ENCODE results near the gene EIF5A.

The EIF5A gene

GRCh38 chr17:7326186-7326585, 18.8 kb downstream of the EIF5A start:
- Histone ChIP-seq H2AK5ac (ENCODE audit: low read length) (no peak overlapping the region), H2BK5ac (ENCODE audit: low read length) (no peak overlapping the region), H2BK120ac (ENCODE audit: low read depth, low read length) (no peak overlapping the region), H3K79me2 (ENCODE audit: control insufficient read depth, insufficient read depth, low read length) (peaks cover 13% of the 10 kb centered on the region), H3K9ac (ENCODE audit: low read length) (no peak overlapping the region), H3K27ac (ENCODE audit: low read depth, low read length) (no peak overlapping the region), H3K4me1 (ENCODE audit: control insufficient read depth, low read depth, low read length) (no peaks in the 10 kb centered on the region), H4K5ac (ENCODE audit: low read length) (no peak overlapping the region), H3K4me2 (ENCODE audit: low read length) (no peak overlapping the region), H4K8ac (ENCODE audit: low read depth, low read length) (no peak overlapping the region), H3K36me3 (ENCODE audit: control insufficient read depth, insufficient read depth, low read length) (peaks cover 16% of the 10 kb centered on the region), H2BK15ac (replicated peaks; ENCODE audit: low read depth) (no peak overlapping the region), H3K4ac (ENCODE audit: low read depth, low read length) (no peak overlapping the region), H3K23ac (ENCODE audit: low read length) (no peak overlapping the region), H3K56ac (ENCODE audit: low read length) (no peak overlapping the region), H3K18ac (ENCODE audit: low read length) (no peak overlapping the region), H3K27me3 (ENCODE audit: insufficient read depth, low read length, poor library complexity) (no peaks in the 10 kb centered on the region), H3K79me1 (ENCODE audit: low read length) (peaks cover 11% of the 10 kb centered on the region), H3K4me3 (ENCODE audit: low read length) (no peak overlapping the region)
- DNase-seq, result no peak
- WGBS (ENCODE audit: extremely low coverage, insufficient coverage, low lambda C conversion rate), result no CpG with 5 or more reads among the region's 11 CpGs

- Histone ChIP-seq H3K18ac (ENCODE audit: low read length) (no peak overlapping the region), H3K4me1 (ENCODE audit: control insufficient read depth, low read depth, low read length) (no peaks in the 10 kb centered on the region), H2BK15ac (replicated peaks; ENCODE audit: low read depth) (no peak overlapping the region), H2BK120ac (ENCODE audit: low read depth, low read length) (no peak overlapping the region), H3K4ac (ENCODE audit: low read depth, low read length) (no peak overlapping the region), H3K27ac (ENCODE audit: low read depth, low read length) (no peak overlapping the region), H4K8ac (ENCODE audit: low read depth, low read length) (no peak overlapping the region), H3K36me3 (ENCODE audit: control insufficient read depth, insufficient read depth, low read length) (peaks cover 13% of the 10 kb centered on the region), H3K4me2 (ENCODE audit: low read length) (no peak overlapping the region), H4K5ac (ENCODE audit: low read length) (no peak overlapping the region), H3K56ac (ENCODE audit: low read length) (peak overlapping the region; percentile 15), H3K4me3 (ENCODE audit: low read length) (no peak overlapping the region), H2BK5ac (ENCODE audit: low read length) (no peak overlapping the region), H3K79me1 (ENCODE audit: low read length) (peaks cover 11% of the 10 kb centered on the region), H2AK5ac (ENCODE audit: low read length) (no peak overlapping the region), H3K27me3 (ENCODE audit: insufficient read depth, low read length, poor library complexity) (no peaks in the 10 kb centered on the region), H3K79me2 (ENCODE audit: control insufficient read depth, insufficient read depth, low read length) (peaks cover 13% of the 10 kb centered on the region), H3K9ac (ENCODE audit: low read length) (no peak overlapping the region), H3K23ac (ENCODE audit: low read length) (no peak overlapping the region)
- DNase-seq, result no peak
- no CpG with 5 or more reads among the region's 7 CpGs for WGBS (ENCODE audit: extremely low coverage, insufficient coverage, low lambda C conversion rate)
These were observed 19.6 kb downstream of the EIF5A start for GRCh38 chr17:7327056-7327455.

GRCh38 chr17:7327501-7327900, 20.1 kb downstream of the EIF5A start:
- peaks cover 13% of the 10 kb centered on the region for H3K79me2 ChIP-seq (ENCODE audit: control insufficient read depth, insufficient read depth, low read length)
- no peak overlapping the region for H3K9ac ChIP-seq (ENCODE audit: low read length)
- no peaks in the 10 kb centered on the region for H3K27me3 ChIP-seq (ENCODE audit: insufficient read depth, low read length, poor library complexity)
- no peak overlapping the region for H2BK5ac ChIP-seq (ENCODE audit: low read length)
- no peak overlapping the region for H3K23ac ChIP-seq (ENCODE audit: low read length)
- no peak overlapping the region for H3K4me3 ChIP-seq (ENCODE audit: low read length)
- H3K18ac ChIP-seq (ENCODE audit: low read length), result no peak overlapping the region
- DNase-seq, result no peak
- no peak overlapping the region for H3K4me2 ChIP-seq (ENCODE audit: low read length)
- H3K4me1 ChIP-seq (ENCODE audit: control insufficient read depth, low read depth, low read length), result no peaks in the 10 kb centered on the region
- H2AK5ac ChIP-seq (ENCODE audit: low read length), result no peak overlapping the region
- H3K36me3 ChIP-seq (ENCODE audit: control insufficient read depth, insufficient read depth, low read length), result peaks cover 12% of the 10 kb centered on the region
- H2BK120ac ChIP-seq (ENCODE audit: low read depth, low read length), result no peak overlapping the region
- H4K5ac ChIP-seq (ENCODE audit: low read length), result no peak overlapping the region
- no peak overlapping the region for H4K8ac ChIP-seq (ENCODE audit: low read depth, low read length)
- no peak overlapping the region for H3K4ac ChIP-seq (ENCODE audit: low read depth, low read length)
- no peak overlapping the region for H3K27ac ChIP-seq (ENCODE audit: low read depth, low read length)
- no peak overlapping the region for H2BK15ac ChIP-seq (replicated peaks; ENCODE audit: low read depth)
- peak overlapping the region; percentile 42 for H3K56ac ChIP-seq (ENCODE audit: low read length)
- peaks cover 11% of the 10 kb centered on the region for H3K79me1 ChIP-seq (ENCODE audit: low read length)
- no CpG with 5 or more reads among the region's 17 CpGs for WGBS (ENCODE audit: extremely low coverage, insufficient coverage, low lambda C conversion rate)

DNA sequence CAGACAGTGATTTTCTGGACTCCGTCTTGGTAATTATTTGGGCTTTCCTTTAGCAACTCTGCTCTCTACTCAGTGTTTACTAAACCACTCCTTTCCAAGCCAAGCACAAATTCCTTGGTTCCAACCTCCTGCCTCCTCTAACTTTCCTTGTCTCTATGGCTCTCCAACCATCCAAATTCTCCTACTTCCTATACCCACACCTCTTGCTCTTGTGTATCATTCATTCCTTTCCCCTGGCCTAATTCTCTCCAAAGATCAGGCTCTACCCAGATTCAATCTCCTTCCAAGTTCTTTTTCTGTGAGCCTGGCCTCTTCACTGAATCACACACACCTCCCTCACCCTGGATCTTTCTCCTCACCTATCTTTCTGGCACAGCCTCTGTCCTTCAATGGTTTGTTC, 20.6 kb downstream of the EIF5A start:
- Histone ChIP-seq H3K56ac (ENCODE audit: low read length) (peak overlapping the region; percentile 62), H2BK15ac (replicated peaks; ENCODE audit: low read depth) (no peak overlapping the region), H3K23ac (ENCODE audit: low read length) (no peak overlapping the region), H3K79me2 (ENCODE audit: control insufficient read depth, insufficient read depth, low read length) (peaks cover 13% of the 10 kb centered on the region), H3K9ac (ENCODE audit: low read length) (peak overlapping the region; percentile 26), H4K8ac (ENCODE audit: low read depth, low read length) (no peak overlapping the region), H3K27ac (ENCODE audit: low read depth, low read length) (no peak overlapping the region), H3K4me3 (ENCODE audit: low read length) (no peak overlapping the region), H3K4me1 (ENCODE audit: control insufficient read depth, low read depth, low read length) (no peaks in the 10 kb centered on the region), H3K79me1 (ENCODE audit: low read length) (peaks cover 11% of the 10 kb centered on the region), H4K5ac (ENCODE audit: low read length) (no peak overlapping the region), H3K4me2 (ENCODE audit: low read length) (no peak overlapping the region), H2BK120ac (ENCODE audit: low read depth, low read length) (no peak overlapping the region), H2BK5ac (ENCODE audit: low read length) (no peak overlapping the region), H2AK5ac (ENCODE audit: low read length) (no peak overlapping the region), H3K36me3 (ENCODE audit: control insufficient read depth, insufficient read depth, low read length) (peaks cover 7% of the 10 kb centered on the region), H3K4ac (ENCODE audit: low read depth, low read length) (no peak overlapping the region), H3K18ac (ENCODE audit: low read length) (no peak overlapping the region), H3K27me3 (ENCODE audit: insufficient read depth, low read length, poor library complexity) (no peaks in the 10 kb centered on the region)
- DNase-seq, result no peak
- no CpG with 5 or more reads among the region's 1 CpG for WGBS (ENCODE audit: extremely low coverage, insufficient coverage, low lambda C conversion rate)

GRCh38 chr17:7328840-7329373, 21.5 kb downstream of the EIF5A start, which contains the start of gene NEURL4:
NEURL4 (minus strand) TSS chr17:7329335; CDS start chr17:7329312, 23 bp downstream.
- Histone ChIP-seq H3K56ac (ENCODE audit: low read length) (peak within 1 kb of the TSS; percentile 100), H3K4me3 (ENCODE audit: low read length) (peak within 1 kb of the TSS; percentile 99), H4K5ac (ENCODE audit: low read length) (no peak within 1 kb of the TSS), H3K23ac (ENCODE audit: low read length) (no peak within 1 kb of the TSS), H3K4ac (ENCODE audit: low read depth, low read length) (peak within 1 kb of the TSS; percentile 71), H3K79me2 (ENCODE audit: control insufficient read depth, insufficient read depth, low read length) (peaks cover 13% of the 10 kb centered on the region), H3K36me3 (ENCODE audit: control insufficient read depth, insufficient read depth, low read length) (peaks cover 6% of the 10 kb centered on the region), H2BK120ac (ENCODE audit: low read depth, low read length) (no peak within 1 kb of the TSS), H3K79me1 (ENCODE audit: low read length) (peaks cover 11% of the 10 kb centered on the region), H3K4me1 (ENCODE audit: control insufficient read depth, low read depth, low read length) (no peaks in the 10 kb centered on the region), H3K18ac (ENCODE audit: low read length) (no peak within 1 kb of the TSS), H3K27me3 (ENCODE audit: insufficient read depth, low read length, poor library complexity) (no peaks in the 10 kb centered on the region), H3K27ac (ENCODE audit: low read depth, low read length) (peak within 1 kb of the TSS; percentile 78), H2BK15ac (replicated peaks; ENCODE audit: low read depth) (no peak within 1 kb of the TSS), H3K9ac (ENCODE audit: low read length) (peak within 1 kb of the TSS; percentile 100), H2AK5ac (ENCODE audit: low read length) (peak within 1 kb of the TSS; percentile 74), H4K8ac (ENCODE audit: low read depth, low read length) (no peak within 1 kb of the TSS), H3K4me2 (ENCODE audit: low read length) (peak within 1 kb of the TSS; percentile 100), H2BK5ac (ENCODE audit: low read length) (peak within 1 kb of the TSS; percentile 71)
- peak; percentile 28 for DNase-seq
- no CpG with 5 or more reads among the region's 50 CpGs for WGBS (ENCODE audit: extremely low coverage, insufficient coverage, low lambda C conversion rate)

All from mesendoderm (in vitro differentiated cells).